Endothelial cell (in vitro differentiated cells): Measurements from ENCODE around the gene PATJ. TPM values are rescaled to one million over a fixed set of nuclear protein-coding genes. Genes with fewer than 3 reads are reported as not detected.
"Not testable (repeated sequence)": the region's sequence is repeated elsewhere in the genome, so short reads cannot be mapped to it uniquely, and the experiment has no call there.

Experiments
- DNase-seq: peaks from one replicate; pipeline ENCODE4 v3.0.0; 2021; ENCODE audit warnings: low spot score
- H3K27ac Mint-ChIP-seq: one replicate; pipeline ENCODE4 v1.8.0; 2021; ENCODE audit warnings: mixed read lengths, inconsistent platforms; ENCODE audit not compliant: unreplicated experiment
- H3K27me3 Mint-ChIP-seq: one replicate; pipeline ENCODE4 v1.8.0; 2021; ENCODE audit warnings: mild to moderate bottlenecking, moderate library complexity, mixed read lengths, inconsistent platforms; ENCODE audit not compliant: unreplicated experiment
- H3K36me3 Mint-ChIP-seq: one replicate; pipeline ENCODE4 v1.8.0; 2021; ENCODE audit warnings: mild to moderate bottlenecking, low read depth, mixed read lengths, inconsistent platforms; ENCODE audit not compliant: unreplicated experiment
- H3K4me1 Mint-ChIP-seq: one replicate; pipeline ENCODE4 v1.8.0; 2021; ENCODE audit warnings: mild to moderate bottlenecking, mixed read lengths, inconsistent platforms; ENCODE audit not compliant: unreplicated experiment
- H3K4me3 Mint-ChIP-seq: one replicate; pipeline ENCODE4 v1.8.0; 2021; ENCODE audit warnings: mild to moderate bottlenecking, mixed read lengths, inconsistent platforms; ENCODE audit not compliant: unreplicated experiment
- H3K9me3 Mint-ChIP-seq: one replicate; pipeline ENCODE4 v1.8.0; 2021; ENCODE audit warnings: mixed read lengths, inconsistent platforms; ENCODE audit not compliant: unreplicated experiment
- CTCF ChIP-seq: fragments of 200-600 bp; sonication (generic); IDR thresholded peaks from one replicate; pipeline ENCODE4 v1.5.0; 2021; ENCODE audit warnings: antibody characterized with exemption; ENCODE audit not compliant: unreplicated experiment
- total RNA-seq: library from RNA; stranded (reverse); fragmentation: NEBNext Ultra II Directional; extraction: Animal tissue kit (Norgen Biotek cat#: 25700); gene quantifications from one replicate; pipeline ENCODE4 v1.2.1, GENCODE V29; 2021; ENCODE audit not compliant: unreplicated experiment

Gene PATJ
- total RNA-seq, 1 donor from 2014 or later: 13.9 TPM

GRCh38 chr1:61790837-61791236, 48.6 kb downstream of the PATJ start:
- Mint-ChIP-seq H3K4me3 (no peak overlapping the region), H3K9me3 (no peaks in the 10 kb centered on the region), H3K27ac (no peak overlapping the region), H3K36me3 (no peaks in the 10 kb centered on the region), H3K4me1 (no peaks in the 10 kb centered on the region), H3K27me3 (peaks cover 2% of the 10 kb centered on the region)
- DNase-seq: no peak
- no peak for TF ChIP-seq CTCF

GRCh38 chr1:61797045-61797755, 54.9 kb downstream of the PATJ start:
- H3K27me3 Mint-ChIP-seq: peaks cover 3% of the 10 kb centered on the region
- no peak overlapping the region for H3K27ac Mint-ChIP-seq
- no peak for TF ChIP-seq CTCF
- H3K4me3 Mint-ChIP-seq: no peak overlapping the region
- DNase-seq: no peak
- H3K4me1 Mint-ChIP-seq: no peaks in the 10 kb centered on the region
- H3K9me3 Mint-ChIP-seq: no peaks in the 10 kb centered on the region
- no peaks in the 10 kb centered on the region for H3K36me3 Mint-ChIP-seq

- H3K27me3 Mint-ChIP-seq, H3K36me3 Mint-ChIP-seq, H3K4me1 Mint-ChIP-seq, H3K4me3 Mint-ChIP-seq, H3K9me3 Mint-ChIP-seq, DNase-seq, H3K27ac Mint-ChIP-seq: not testable (repeated sequence)
Observed at GRCh38 chr1:61801047-61801446, 58.8 kb downstream of the PATJ start.

- H3K36me3 Mint-ChIP-seq: no peaks in the 10 kb centered on the region
- no peaks in the 10 kb centered on the region for H3K4me1 Mint-ChIP-seq
- H3K9me3 Mint-ChIP-seq: no peaks in the 10 kb centered on the region
- no peak overlapping the region for H3K4me3 Mint-ChIP-seq
- no peaks in the 10 kb centered on the region for H3K27me3 Mint-ChIP-seq
- TF ChIP-seq CTCF: no peak
- no peak overlapping the region for H3K27ac Mint-ChIP-seq
- DNase-seq: no peak
Observed at GRCh38 chr1:61807606-61808140, 65.4 kb downstream of the PATJ start.

- Mint-ChIP-seq H3K4me3 (no peak overlapping the region), H3K27ac (no peak overlapping the region), H3K36me3 (no peaks in the 10 kb centered on the region), H3K9me3 (no peaks in the 10 kb centered on the region), H3K27me3 (no peaks in the 10 kb centered on the region), H3K4me1 (no peaks in the 10 kb centered on the region)
- no peak for TF ChIP-seq CTCF
- DNase-seq: no peak
Observed at GRCh38 chr1:61808321-61808720, 66.0 kb downstream of the PATJ start.
